ENCODE results near the gene TMEM121B.

TMEM121B gene

DNA sequence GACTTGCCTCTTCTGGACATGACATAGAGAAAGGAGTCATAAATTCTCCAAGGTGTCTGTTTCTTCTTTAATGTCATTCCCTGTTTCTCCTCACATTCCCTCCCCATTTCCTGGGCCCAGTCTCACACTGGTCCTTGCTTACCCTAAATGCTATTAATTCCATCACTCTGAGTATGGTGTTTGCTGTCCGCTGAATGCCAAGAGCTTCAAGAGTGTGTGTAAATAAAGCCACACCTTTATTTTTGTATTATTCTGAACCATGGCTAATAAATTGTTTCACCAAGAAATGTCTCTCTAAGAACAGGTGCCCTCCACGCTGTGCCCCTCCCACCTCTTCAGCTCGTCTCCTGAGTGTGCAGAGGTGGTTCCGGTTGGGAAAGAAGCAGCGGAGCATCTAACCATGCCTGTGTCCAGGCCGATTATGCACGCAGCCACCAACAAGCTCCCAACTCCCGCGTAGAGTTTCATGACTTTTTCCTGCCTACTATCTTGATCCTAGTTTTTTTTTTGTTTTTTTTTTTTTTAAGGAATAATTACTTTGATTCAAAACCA, 8.6 kb downstream of the TMEM121B start:
- H3K27ac ChIP-seq: no peak overlapping the region
- no peak for TF ChIP-seq ZFX (IDR thresholded peaks at IDR 0.05; ENCODE audit: borderline replicate concordance)
- TF ChIP-seq, protein P1, sequence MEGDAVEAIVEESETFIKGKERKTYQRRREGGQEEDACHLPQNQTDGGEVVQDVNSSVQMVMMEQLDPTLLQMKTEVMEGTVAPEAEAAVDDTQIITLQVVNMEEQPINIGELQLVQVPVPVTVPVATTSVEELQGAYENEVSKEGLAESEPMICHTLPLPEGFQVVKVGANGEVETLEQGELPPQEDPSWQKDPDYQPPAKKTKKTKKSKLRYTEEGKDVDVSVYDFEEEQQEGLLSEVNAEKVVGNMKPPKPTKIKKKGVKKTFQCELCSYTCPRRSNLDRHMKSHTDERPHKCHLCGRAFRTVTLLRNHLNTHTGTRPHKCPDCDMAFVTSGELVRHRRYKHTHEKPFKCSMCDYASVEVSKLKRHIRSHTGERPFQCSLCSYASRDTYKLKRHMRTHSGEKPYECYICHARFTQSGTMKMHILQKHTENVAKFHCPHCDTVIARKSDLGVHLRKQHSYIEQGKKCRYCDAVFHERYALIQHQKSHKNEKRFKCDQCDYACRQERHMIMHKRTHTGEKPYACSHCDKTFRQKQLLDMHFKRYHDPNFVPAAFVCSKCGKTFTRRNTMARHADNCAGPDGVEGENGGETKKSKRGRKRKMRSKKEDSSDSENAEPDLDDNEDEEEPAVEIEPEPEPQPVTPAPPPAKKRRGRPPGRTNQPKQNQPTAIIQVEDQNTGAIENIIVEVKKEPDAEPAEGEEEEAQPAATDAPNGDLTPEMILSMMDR (IDR thresholded peaks at IDR 0.05): no peak

DNA sequence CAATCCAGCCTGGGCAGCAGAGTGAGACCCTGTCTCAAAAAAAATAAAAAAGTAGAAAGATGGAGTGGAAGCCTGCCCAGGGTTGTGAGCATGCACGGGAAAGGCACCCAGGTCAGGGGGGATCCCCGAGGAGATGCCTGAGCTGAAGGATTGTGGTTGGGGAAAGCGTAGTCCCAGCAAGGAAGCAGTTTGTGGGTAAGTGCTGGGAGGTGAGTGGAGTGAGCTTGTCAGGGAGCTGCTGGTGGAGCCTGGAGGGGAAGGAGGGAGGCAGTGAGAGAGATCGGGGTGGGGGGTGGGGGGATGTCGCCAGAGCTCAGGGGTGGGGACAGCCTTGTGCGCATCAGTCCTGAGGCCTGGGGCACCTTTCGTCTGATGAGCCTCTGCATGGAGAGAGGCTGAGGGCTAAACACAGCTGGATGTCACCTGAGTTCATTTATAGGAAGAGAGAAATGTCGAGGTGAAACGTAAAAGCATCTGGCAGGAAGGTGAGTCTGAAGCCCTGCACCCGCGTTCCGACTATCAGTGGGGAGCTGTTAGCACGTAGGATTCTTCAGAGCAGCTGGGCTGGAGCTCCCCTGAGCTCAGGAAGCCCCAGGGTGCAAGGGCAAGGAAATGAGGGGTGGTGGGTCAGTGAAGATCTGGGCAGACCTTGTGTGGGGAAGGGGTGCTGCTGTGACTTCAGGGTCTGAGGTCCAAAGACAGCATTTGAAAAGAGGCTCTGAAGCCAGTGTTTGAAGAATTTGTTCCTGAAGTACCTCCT, 10.2 kb downstream of the TMEM121B start:
- TF ChIP-seq, protein P1 (IDR thresholded peaks at IDR 0.05): no peak
- no peak for TF ChIP-seq ZFX (IDR thresholded peaks at IDR 0.05; ENCODE audit: borderline replicate concordance)
- H3K27ac ChIP-seq: no peak overlapping the region

DNA sequence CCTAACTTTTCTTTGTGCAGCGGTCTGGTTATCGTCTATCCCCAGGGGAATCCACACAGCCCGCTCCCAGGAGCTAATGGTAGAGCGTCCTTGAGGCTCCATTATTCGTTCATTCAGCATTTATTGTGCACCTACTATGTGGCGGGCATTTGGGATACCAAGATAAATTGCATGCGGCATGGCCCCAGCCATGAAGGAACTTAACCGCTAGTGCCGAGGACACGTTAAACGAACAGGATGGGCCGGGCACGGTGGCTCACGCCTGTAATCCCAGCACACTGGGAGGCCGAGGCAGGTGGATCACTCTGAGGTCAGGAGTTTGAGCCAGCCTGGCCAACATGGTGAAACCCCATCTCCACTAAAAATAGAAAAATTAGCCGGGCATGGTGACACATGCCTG, 11.2 kb downstream of the TMEM121B start:
- TF ChIP-seq, protein P1 (IDR thresholded peaks at IDR 0.05): no peak
- TF ChIP-seq ZFX (IDR thresholded peaks at IDR 0.05; ENCODE audit: borderline replicate concordance): no peak
- H3K27ac ChIP-seq: no peak overlapping the region

DNA sequence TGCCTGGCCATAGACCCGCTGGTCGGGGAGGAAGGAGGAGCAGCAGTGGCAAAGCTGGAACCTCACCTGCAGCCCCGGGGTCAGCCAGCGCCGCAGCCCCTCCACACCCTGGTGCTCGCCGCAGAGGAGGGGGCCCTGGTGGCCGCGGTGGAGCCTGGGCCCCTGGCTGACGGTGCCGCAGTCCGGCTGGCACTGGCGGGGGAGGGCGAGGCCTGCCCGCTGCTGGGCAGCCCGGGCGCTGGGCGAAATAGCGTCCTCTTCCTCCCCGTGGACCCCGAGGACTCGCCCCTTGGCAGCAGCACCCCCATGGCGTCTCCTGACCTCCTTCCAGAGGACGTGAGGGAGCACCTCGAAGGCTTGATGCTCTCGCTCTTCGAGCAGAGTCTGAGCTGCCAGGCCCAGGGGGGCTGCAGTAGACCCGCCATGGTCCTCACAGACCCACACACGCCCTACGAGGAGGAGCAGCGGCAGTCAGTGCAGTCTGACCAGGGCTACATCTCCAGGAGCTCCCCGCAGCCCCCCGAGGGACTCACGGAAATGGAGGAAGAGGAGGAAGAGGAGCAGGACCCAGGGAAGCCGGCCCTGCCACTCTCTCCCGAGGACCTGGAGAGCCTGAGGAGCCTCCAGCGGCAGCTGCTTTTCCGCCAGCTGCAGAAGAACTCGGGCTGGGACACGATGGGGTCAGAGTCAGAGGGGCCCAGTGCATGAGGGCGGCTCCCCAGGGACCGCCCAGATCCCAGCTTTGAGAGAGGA, 11.9 kb downstream of the TMEM121B start:
- TF ChIP-seq, protein P1 (IDR thresholded peaks at IDR 0.05): no peak
- TF ChIP-seq ZFX (IDR thresholded peaks at IDR 0.05; ENCODE audit: borderline replicate concordance): no peak
- no peak overlapping the region for H3K27ac ChIP-seq

DNA sequence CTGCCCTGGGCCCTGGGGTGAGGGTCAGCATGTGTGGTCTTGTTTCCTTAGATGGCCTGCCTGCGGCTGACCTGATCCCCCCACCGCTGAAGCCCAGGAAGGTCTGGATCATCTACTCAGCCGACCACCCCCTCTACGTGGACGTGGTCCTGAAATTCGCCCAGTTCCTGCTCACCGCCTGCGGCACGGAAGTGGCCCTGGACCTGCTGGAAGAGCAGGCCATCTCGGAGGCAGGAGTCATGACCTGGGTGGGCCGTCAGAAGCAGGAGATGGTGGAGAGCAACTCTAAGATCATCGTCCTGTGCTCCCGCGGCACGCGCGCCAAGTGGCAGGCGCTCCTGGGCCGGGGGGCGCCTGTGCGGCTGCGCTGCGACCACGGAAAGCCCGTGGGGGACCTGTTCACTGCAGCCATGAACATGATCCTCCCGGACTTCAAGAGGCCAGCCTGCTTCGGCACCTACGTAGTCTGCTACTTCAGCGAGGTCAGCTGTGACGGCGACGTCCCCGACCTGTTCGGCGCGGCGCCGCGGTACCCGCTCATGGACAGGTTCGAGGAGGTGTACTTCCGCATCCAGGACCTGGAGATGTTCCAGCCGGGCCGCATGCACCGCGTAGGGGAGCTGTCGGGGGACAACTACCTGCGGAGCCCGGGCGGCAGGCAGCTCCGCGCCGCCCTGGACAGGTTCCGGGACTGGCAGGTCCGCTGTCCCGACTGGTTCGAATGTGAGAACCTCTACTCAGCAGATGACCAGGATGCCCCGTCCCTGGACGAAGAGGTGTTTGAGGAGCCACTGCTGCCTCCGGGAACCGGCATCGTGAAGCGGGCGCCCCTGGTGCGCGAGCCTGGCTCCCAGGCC, 12.7 kb downstream of the TMEM121B start:
- H3K27ac ChIP-seq: no peak overlapping the region
- TF ChIP-seq, protein P1 (IDR thresholded peaks at IDR 0.05): no peak
- no peak for TF ChIP-seq ZFX (IDR thresholded peaks at IDR 0.05; ENCODE audit: borderline replicate concordance)

DNA sequence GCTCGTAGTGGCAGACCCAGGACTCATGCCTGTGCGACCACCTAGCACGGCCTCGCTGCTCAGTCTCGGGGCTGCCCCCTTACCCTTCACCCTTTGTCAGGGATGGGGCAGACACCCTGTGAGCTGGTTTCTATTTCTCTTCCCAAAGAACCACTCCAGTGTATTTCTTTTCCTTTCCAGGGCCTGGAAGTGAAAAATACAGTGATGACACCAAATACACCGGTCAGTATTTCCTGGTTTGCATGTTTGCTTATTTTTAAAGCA, 13.7 kb downstream of the TMEM121B start:
- no peak overlapping the region for H3K27ac ChIP-seq
- TF ChIP-seq ZFX (IDR thresholded peaks at IDR 0.05; ENCODE audit: borderline replicate concordance): no peak
- TF ChIP-seq, protein P1 (IDR thresholded peaks at IDR 0.05): no peak
